ENCODE results near the gene INTS15. TPM values are rescaled to one million over a fixed set of nuclear protein-coding genes. Genes with fewer than 3 reads are reported as not detected.
A peak's percentile ranks its signal among the peaks of the same experiment; 100 is the strongest.

The INTS15 gene
- total RNA-seq, 1 donor from 2014 or later: 18.6 TPM

DNA sequence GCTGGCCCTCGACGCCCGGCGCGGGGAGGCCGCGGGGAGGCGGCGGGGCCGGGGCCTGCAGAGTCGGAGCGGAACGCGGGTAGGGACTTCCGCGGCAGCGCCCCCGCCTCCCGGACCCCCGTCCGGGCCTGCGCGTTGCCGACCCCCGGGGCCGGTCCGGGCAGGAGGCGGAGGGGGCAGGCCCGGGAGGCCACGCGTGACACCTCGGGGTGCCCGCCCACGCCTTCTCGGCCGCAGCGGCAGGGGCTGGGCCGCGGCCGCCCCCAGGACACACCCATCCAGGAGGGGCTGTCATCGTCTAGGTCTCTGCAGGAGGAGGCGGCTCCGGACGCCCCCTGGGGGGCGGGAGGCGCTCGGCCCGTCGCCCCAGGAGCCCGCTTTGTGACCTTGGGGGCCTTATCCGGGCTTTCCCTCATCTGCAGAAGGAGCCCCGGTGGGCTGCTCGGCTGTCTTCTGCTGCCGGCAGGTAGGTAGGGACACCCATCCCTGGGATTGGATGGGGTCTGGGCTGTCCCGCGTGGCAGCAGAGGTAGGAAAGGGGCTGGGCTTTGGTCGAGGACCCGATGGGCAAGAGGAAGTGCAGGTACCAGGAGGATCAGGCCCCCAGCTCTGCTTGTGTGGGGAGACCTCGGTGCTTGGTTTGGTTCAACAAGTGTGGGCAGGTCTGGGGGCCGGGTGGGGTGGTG lies 47.9 kb downstream of the INTS15 start:
- Histone ChIP-seq H3K79me2 (ENCODE audit: insufficient read depth, low read length) (peaks cover 52% of the 10 kb centered on the region), H4K20me1 (ENCODE audit: insufficient read depth, low read length) (peaks cover 41% of the 10 kb centered on the region), H3K9ac (ENCODE audit: low read length) (peak overlapping the region; percentile 78), H3K4me3 (ENCODE audit: insufficient read depth, low read depth, low read length) (peak overlapping the region; percentile 67), H3K4me1 (ENCODE audit: insufficient read depth, low read length) (peaks cover 11% of the 10 kb centered on the region), H3K4me2 (ENCODE audit: low read length) (peak overlapping the region; percentile 95), H3K27me3 (ENCODE audit: insufficient read depth, low read length) (no peaks in the 10 kb centered on the region), H3K27ac (ENCODE audit: low read depth, low read length) (no peak overlapping the region), H3K9me3 (ENCODE audit: insufficient read depth, low read depth, low read length) (no peaks in the 10 kb centered on the region), H3K36me3 (ENCODE audit: insufficient read depth, low read length) (no peaks in the 10 kb centered on the region), H2AFZ (ENCODE audit: low read depth, low read length) (peak overlapping the region; percentile 26)
- Mint-ChIP-seq H3K4me1 (ENCODE audit: low read depth, unreplicated experiment) (peaks cover 12% of the 10 kb centered on the region), H3K27ac (ENCODE audit: unreplicated experiment) (peak overlapping the region; percentile 72), H3K36me3 (ENCODE audit: low read depth, unreplicated experiment) (peaks cover 21% of the 10 kb centered on the region), H3K4me3 (ENCODE audit: unreplicated experiment) (peak overlapping the region; percentile 88), H3K27me3 (ENCODE audit: low read depth, unreplicated experiment) (no peaks in the 10 kb centered on the region), H3K9me3 (ENCODE audit: unreplicated experiment) (peaks cover 1% of the 10 kb centered on the region)
- peak; percentile 6 for DNase-seq (ENCODE audit: low read depth)
- no peak for TF ChIP-seq EZH2 (IDR thresholded peaks at IDR 0.05; ENCODE audit: insufficient read depth, low read length)
- TF ChIP-seq, protein P1, sequence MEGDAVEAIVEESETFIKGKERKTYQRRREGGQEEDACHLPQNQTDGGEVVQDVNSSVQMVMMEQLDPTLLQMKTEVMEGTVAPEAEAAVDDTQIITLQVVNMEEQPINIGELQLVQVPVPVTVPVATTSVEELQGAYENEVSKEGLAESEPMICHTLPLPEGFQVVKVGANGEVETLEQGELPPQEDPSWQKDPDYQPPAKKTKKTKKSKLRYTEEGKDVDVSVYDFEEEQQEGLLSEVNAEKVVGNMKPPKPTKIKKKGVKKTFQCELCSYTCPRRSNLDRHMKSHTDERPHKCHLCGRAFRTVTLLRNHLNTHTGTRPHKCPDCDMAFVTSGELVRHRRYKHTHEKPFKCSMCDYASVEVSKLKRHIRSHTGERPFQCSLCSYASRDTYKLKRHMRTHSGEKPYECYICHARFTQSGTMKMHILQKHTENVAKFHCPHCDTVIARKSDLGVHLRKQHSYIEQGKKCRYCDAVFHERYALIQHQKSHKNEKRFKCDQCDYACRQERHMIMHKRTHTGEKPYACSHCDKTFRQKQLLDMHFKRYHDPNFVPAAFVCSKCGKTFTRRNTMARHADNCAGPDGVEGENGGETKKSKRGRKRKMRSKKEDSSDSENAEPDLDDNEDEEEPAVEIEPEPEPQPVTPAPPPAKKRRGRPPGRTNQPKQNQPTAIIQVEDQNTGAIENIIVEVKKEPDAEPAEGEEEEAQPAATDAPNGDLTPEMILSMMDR (IDR thresholded peaks at IDR 0.05; ENCODE audit: insufficient read depth, low read depth, low read length): peak; percentile 19
- FAIRE-seq: no peak

DNA sequence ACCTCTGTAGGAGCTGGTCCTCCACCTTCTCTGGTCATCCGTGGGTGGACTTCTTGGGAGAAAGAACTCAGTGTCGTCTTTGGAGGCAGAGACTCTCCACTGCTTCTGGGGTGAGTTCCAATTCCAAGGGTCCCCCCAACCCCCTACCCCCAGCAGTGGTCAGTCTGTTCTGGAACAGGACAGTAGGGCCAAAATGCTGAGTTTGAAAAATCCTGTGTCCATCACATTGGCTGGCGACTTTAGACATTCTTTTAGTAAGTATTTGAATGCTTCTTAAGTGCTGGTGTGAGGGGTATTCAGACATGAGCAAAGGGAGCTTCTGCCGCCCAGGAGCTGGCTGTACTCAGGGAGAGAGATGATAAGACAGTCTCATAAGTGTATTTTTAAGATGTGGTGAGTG lies 49.2 kb downstream of the INTS15 start:
- H3K27me3 ChIP-seq (ENCODE audit: insufficient read depth, low read length): no peaks in the 10 kb centered on the region
- peaks cover 52% of the 10 kb centered on the region for H3K79me2 ChIP-seq (ENCODE audit: insufficient read depth, low read length)
- H3K36me3 Mint-ChIP-seq (ENCODE audit: low read depth, unreplicated experiment): peaks cover 27% of the 10 kb centered on the region
- no peak overlapping the region for H2AFZ ChIP-seq (ENCODE audit: low read depth, low read length)
- FAIRE-seq (no peak), DNase-seq (ENCODE audit: low read depth) (no peak)
- no peak overlapping the region for H3K9ac ChIP-seq (ENCODE audit: low read length)
- H3K4me2 ChIP-seq (ENCODE audit: low read length): peak overlapping the region; percentile 95
- H3K27me3 Mint-ChIP-seq (ENCODE audit: low read depth, unreplicated experiment): no peaks in the 10 kb centered on the region
- H3K4me1 ChIP-seq (ENCODE audit: insufficient read depth, low read length): peaks cover 11% of the 10 kb centered on the region
- TF ChIP-seq, protein P1 (IDR thresholded peaks at IDR 0.05; ENCODE audit: insufficient read depth, low read depth, low read length): no peak
- TF ChIP-seq EZH2 (IDR thresholded peaks at IDR 0.05; ENCODE audit: insufficient read depth, low read length): no peak
- no peak overlapping the region for H3K27ac ChIP-seq (ENCODE audit: low read depth, low read length)
- peak overlapping the region; percentile 58 for H3K27ac Mint-ChIP-seq (ENCODE audit: unreplicated experiment)
- H4K20me1 ChIP-seq (ENCODE audit: insufficient read depth, low read length): peaks cover 41% of the 10 kb centered on the region
- H3K36me3 ChIP-seq (ENCODE audit: insufficient read depth, low read length): no peaks in the 10 kb centered on the region
- H3K9me3 ChIP-seq (ENCODE audit: insufficient read depth, low read depth, low read length): no peaks in the 10 kb centered on the region
- H3K4me1 Mint-ChIP-seq (ENCODE audit: low read depth, unreplicated experiment): peaks cover 12% of the 10 kb centered on the region
- H3K4me3 ChIP-seq (ENCODE audit: insufficient read depth, low read depth, low read length): no peak overlapping the region
- peak overlapping the region; percentile 88 for H3K4me3 Mint-ChIP-seq (ENCODE audit: unreplicated experiment)
- H3K9me3 Mint-ChIP-seq (ENCODE audit: unreplicated experiment): peaks cover 1% of the 10 kb centered on the region

DNA sequence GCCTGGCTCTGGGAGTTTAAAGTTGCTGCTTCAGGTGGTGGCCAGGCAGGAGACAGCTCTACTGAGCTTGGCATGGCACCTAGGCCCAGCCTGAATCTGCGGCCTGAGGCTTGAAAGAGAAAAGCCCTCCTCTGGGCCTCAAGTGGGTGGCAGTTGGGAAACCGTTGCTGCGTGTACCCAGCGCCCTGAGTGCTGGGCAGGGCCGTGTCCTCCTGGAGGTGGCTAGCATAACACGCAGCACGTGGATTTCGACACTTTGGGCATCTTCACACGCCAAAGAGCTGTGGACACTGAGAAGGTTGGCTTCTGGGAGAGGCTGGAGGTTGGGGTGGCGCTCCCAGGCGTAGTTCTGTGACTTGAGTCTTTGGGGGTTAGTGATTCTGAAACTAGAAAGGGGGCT lies 49.8 kb downstream of the INTS15 start:
- Mint-ChIP-seq H3K4me1 (ENCODE audit: low read depth, unreplicated experiment) (peaks cover 12% of the 10 kb centered on the region), H3K9me3 (ENCODE audit: unreplicated experiment) (peaks cover 1% of the 10 kb centered on the region), H3K36me3 (ENCODE audit: low read depth, unreplicated experiment) (peaks cover 28% of the 10 kb centered on the region), H3K27ac (ENCODE audit: unreplicated experiment) (no peak overlapping the region), H3K4me3 (ENCODE audit: unreplicated experiment) (no peak overlapping the region), H3K27me3 (ENCODE audit: low read depth, unreplicated experiment) (no peaks in the 10 kb centered on the region)
- FAIRE-seq (no peak), DNase-seq (ENCODE audit: low read depth) (no peak)
- Histone ChIP-seq H3K4me2 (ENCODE audit: low read length) (no peak overlapping the region), H4K20me1 (ENCODE audit: insufficient read depth, low read length) (peaks cover 41% of the 10 kb centered on the region), H3K9ac (ENCODE audit: low read length) (no peak overlapping the region), H3K4me3 (ENCODE audit: insufficient read depth, low read depth, low read length) (no peak overlapping the region), H3K9me3 (ENCODE audit: insufficient read depth, low read depth, low read length) (no peaks in the 10 kb centered on the region), H3K36me3 (ENCODE audit: insufficient read depth, low read length) (no peaks in the 10 kb centered on the region), H3K27ac (ENCODE audit: low read depth, low read length) (no peak overlapping the region), H3K27me3 (ENCODE audit: insufficient read depth, low read length) (no peaks in the 10 kb centered on the region), H3K4me1 (ENCODE audit: insufficient read depth, low read length) (peaks cover 11% of the 10 kb centered on the region), H3K79me2 (ENCODE audit: insufficient read depth, low read length) (peaks cover 52% of the 10 kb centered on the region), H2AFZ (ENCODE audit: low read depth, low read length) (no peak overlapping the region)
- TF ChIP-seq, protein P1 (IDR thresholded peaks at IDR 0.05; ENCODE audit: insufficient read depth, low read depth, low read length): no peak
- TF ChIP-seq EZH2 (IDR thresholded peaks at IDR 0.05; ENCODE audit: insufficient read depth, low read length): no peak

Data from astrocyte (in vitro differentiated cells and primary cell).